Measurements from ENCODE around the gene FGFBP2. TPM values are rescaled to one million over a fixed set of nuclear protein-coding genes. Genes with fewer than 3 reads are reported as not detected.
A peak's percentile ranks its signal among the peaks of the same experiment; 100 is the strongest.
"Not testable (repeated sequence)": the region's sequence is repeated elsewhere in the genome, so short reads cannot be mapped to it uniquely, and the experiment has no call there.

Gene FGFBP2
- total and polyA plus RNA-seq, 9 donors = 0.31 to 1.3 (median 0.68) TPM

- Histone ChIP-seq H3K27me3 (ENCODE audit: control insufficient read depth, insufficient read depth, low read length) (peaks cover 2% of the 10 kb centered on the region), H3K9me3 (replicated peaks; ENCODE audit: control insufficient read depth, low read depth, low read length) (no peaks in the 10 kb centered on the region), H3K27ac (ENCODE audit: low read length) (no peak overlapping the region), H3K36me3 (ENCODE audit: control insufficient read depth, insufficient read depth, low read length) (no peaks in the 10 kb centered on the region), H3K4me3 (ENCODE audit: low read length) (no peak overlapping the region), H3K4me1 (ENCODE audit: control insufficient read depth, insufficient read depth, low read length) (no peaks in the 10 kb centered on the region)
- 29% methylated on average over 1 of the region's 4 CpGs for WGBS (ENCODE audit: insufficient coverage)
- peak; percentile 38 for DNase-seq
Measured at GRCh38 chr4:15920723-15921591, 42.0 kb downstream of the FGFBP2 start.

GRCh38 chr4:15918484-15919129 is 44.4 kb downstream of the FGFBP2 start:
- DNase-seq = no peak
- H3K9me3 ChIP-seq (replicated peaks; ENCODE audit: control insufficient read depth, low read depth, low read length) = no peaks in the 10 kb centered on the region
- H3K27ac ChIP-seq (ENCODE audit: low read length) = no peak overlapping the region
- H3K36me3 ChIP-seq (ENCODE audit: control insufficient read depth, insufficient read depth, low read length) = no peaks in the 10 kb centered on the region
- H3K4me1 ChIP-seq (ENCODE audit: control insufficient read depth, insufficient read depth, low read length) = no peaks in the 10 kb centered on the region
- no peak overlapping the region for H3K4me3 ChIP-seq (ENCODE audit: low read length)
- WGBS (ENCODE audit: insufficient coverage) = 81% methylated on average over 3 of the region's 4 CpGs
- peaks cover 2% of the 10 kb centered on the region for H3K27me3 ChIP-seq (ENCODE audit: control insufficient read depth, insufficient read depth, low read length)

GRCh38 chr4:15917297-15917696 is 45.7 kb downstream of the FGFBP2 start:
- H3K27ac ChIP-seq (ENCODE audit: low read length) = no peak overlapping the region
- no peaks in the 10 kb centered on the region for H3K36me3 ChIP-seq (ENCODE audit: control insufficient read depth, insufficient read depth, low read length)
- H3K27me3 ChIP-seq (ENCODE audit: control insufficient read depth, insufficient read depth, low read length) = peaks cover 2% of the 10 kb centered on the region
- H3K9me3 ChIP-seq (replicated peaks; ENCODE audit: control insufficient read depth, low read depth, low read length) = no peaks in the 10 kb centered on the region
- WGBS (ENCODE audit: insufficient coverage) = no CpG with 5 or more reads among the region's 2 CpGs
- no peak for DNase-seq
- no peaks in the 10 kb centered on the region for H3K4me1 ChIP-seq (ENCODE audit: control insufficient read depth, insufficient read depth, low read length)
- H3K4me3 ChIP-seq (ENCODE audit: low read length) = no peak overlapping the region

GRCh38 chr4:15916358-15916757 is 46.6 kb downstream of the FGFBP2 start:
- H3K4me1 ChIP-seq (ENCODE audit: control insufficient read depth, insufficient read depth, low read length); H3K36me3 ChIP-seq (ENCODE audit: control insufficient read depth, insufficient read depth, low read length); H3K9me3 ChIP-seq (replicated peaks; ENCODE audit: control insufficient read depth, low read depth, low read length); H3K27ac ChIP-seq (ENCODE audit: low read length); DNase-seq; H3K27me3 ChIP-seq (ENCODE audit: control insufficient read depth, insufficient read depth, low read length); H3K4me3 ChIP-seq (ENCODE audit: low read length): not testable (repeated sequence)
- 80% methylated on average over 2 of the region's 9 CpGs for WGBS (ENCODE audit: insufficient coverage)

- no peak overlapping the region for H3K4me3 ChIP-seq (ENCODE audit: low read length)
- no peaks in the 10 kb centered on the region for H3K4me1 ChIP-seq (ENCODE audit: control insufficient read depth, insufficient read depth, low read length)
- H3K9me3 ChIP-seq (replicated peaks; ENCODE audit: control insufficient read depth, low read depth, low read length) = no peaks in the 10 kb centered on the region
- H3K27ac ChIP-seq (ENCODE audit: low read length) = no peak overlapping the region
- H3K27me3 ChIP-seq (ENCODE audit: control insufficient read depth, insufficient read depth, low read length) = peaks cover 2% of the 10 kb centered on the region
- WGBS (ENCODE audit: insufficient coverage) = no CpG with 5 or more reads among the region's 2 CpGs
- no peaks in the 10 kb centered on the region for H3K36me3 ChIP-seq (ENCODE audit: control insufficient read depth, insufficient read depth, low read length)
- no peak for DNase-seq
Measured at GRCh38 chr4:15914736-15915135, 48.2 kb downstream of the FGFBP2 start.

GRCh38 chr4:15914291-15914690 is 48.7 kb downstream of the FGFBP2 start:
- no peaks in the 10 kb centered on the region for H3K36me3 ChIP-seq (ENCODE audit: control insufficient read depth, insufficient read depth, low read length)
- no CpG with 5 or more reads among the region's 4 CpGs for WGBS (ENCODE audit: insufficient coverage)
- H3K9me3 ChIP-seq (replicated peaks; ENCODE audit: control insufficient read depth, low read depth, low read length) = no peaks in the 10 kb centered on the region
- no peak overlapping the region for H3K27ac ChIP-seq (ENCODE audit: low read length)
- peaks cover 1% of the 10 kb centered on the region for H3K27me3 ChIP-seq (ENCODE audit: control insufficient read depth, insufficient read depth, low read length)
- no peaks in the 10 kb centered on the region for H3K4me1 ChIP-seq (ENCODE audit: control insufficient read depth, insufficient read depth, low read length)
- H3K4me3 ChIP-seq (ENCODE audit: low read length) = no peak overlapping the region
- DNase-seq = no peak

GRCh38 chr4:15913631-15913970 is 49.4 kb downstream of the FGFBP2 start:
- no peak for DNase-seq
- Histone ChIP-seq H3K36me3 (ENCODE audit: control insufficient read depth, insufficient read depth, low read length) (no peaks in the 10 kb centered on the region), H3K27me3 (ENCODE audit: control insufficient read depth, insufficient read depth, low read length) (no peaks in the 10 kb centered on the region), H3K27ac (ENCODE audit: low read length) (no peak overlapping the region), H3K9me3 (replicated peaks; ENCODE audit: control insufficient read depth, low read depth, low read length) (no peaks in the 10 kb centered on the region), H3K4me1 (ENCODE audit: control insufficient read depth, insufficient read depth, low read length) (no peaks in the 10 kb centered on the region), H3K4me3 (ENCODE audit: low read length) (no peak overlapping the region)
- WGBS (ENCODE audit: insufficient coverage) = no CpG with 5 or more reads among the region's 2 CpGs

GRCh38 chr4:15912961-15913630 is 49.9 kb downstream of the FGFBP2 start:
- H3K27me3 ChIP-seq (ENCODE audit: control insufficient read depth, insufficient read depth, low read length) = no peaks in the 10 kb centered on the region
- no peak for DNase-seq
- 60% methylated on average over 1 of the region's 8 CpGs for WGBS (ENCODE audit: insufficient coverage)

GRCh38 chr4:15912236-15912635 is 50.7 kb downstream of the FGFBP2 start:
- Histone ChIP-seq H3K36me3 (ENCODE audit: control insufficient read depth, insufficient read depth, low read length) (no peaks in the 10 kb centered on the region), H3K27ac (ENCODE audit: low read length) (no peak overlapping the region), H3K27me3 (ENCODE audit: control insufficient read depth, insufficient read depth, low read length) (no peaks in the 10 kb centered on the region), H3K4me1 (ENCODE audit: control insufficient read depth, insufficient read depth, low read length) (no peaks in the 10 kb centered on the region), H3K9me3 (replicated peaks; ENCODE audit: control insufficient read depth, low read depth, low read length) (no peaks in the 10 kb centered on the region), H3K4me3 (ENCODE audit: low read length) (no peak overlapping the region)
- DNase-seq = no peak
- no CpG with 5 or more reads among the region's 7 CpGs for WGBS (ENCODE audit: insufficient coverage)

More at GRCh38 chr4:15912961-15913630, 49.9 kb downstream of the FGFBP2 start:
- H3K9me3 ChIP-seq (replicated peaks; ENCODE audit: control insufficient read depth, low read depth, low read length) = no peaks in the 10 kb centered on the region
- no peak overlapping the region for H3K4me3 ChIP-seq (ENCODE audit: low read length)
- no peak overlapping the region for H3K27ac ChIP-seq (ENCODE audit: low read length)
- H3K36me3 ChIP-seq (ENCODE audit: control insufficient read depth, insufficient read depth, low read length) = no peaks in the 10 kb centered on the region
- no peaks in the 10 kb centered on the region for H3K4me1 ChIP-seq (ENCODE audit: control insufficient read depth, insufficient read depth, low read length)
